ENCODE results near the gene FAM3A. TPM values are rescaled to one million over a fixed set of nuclear protein-coding genes. Genes with fewer than 3 reads are reported as not detected.
"Not testable (repeated sequence)": the region's sequence is repeated elsewhere in the genome, so short reads cannot be mapped to it uniquely, and the experiment has no call there.

Gene FAM3A
- total and polyA plus RNA-seq, 2 experiments from 2014 or later = 35.7 to 43.6 TPM

- Histone ChIP-seq H4K20me1 (ENCODE audit: insufficient read depth) (no peaks in the 10 kb centered on the region), H3K4me3 (no peak overlapping the region), H3K27me3 (replicated peaks; ENCODE audit: insufficient read depth) (no peaks in the 10 kb centered on the region), H2AFZ (no peak overlapping the region), H3K9ac (no peak overlapping the region), H3K4me2 (ENCODE audit: unreplicated experiment) (no peak overlapping the region), H3F3A (ENCODE audit: insufficient read depth) (no peaks in the 10 kb centered on the region), H3K79me2 (ENCODE audit: insufficient read depth) (no peaks in the 10 kb centered on the region), H3K4me1 (ENCODE audit: insufficient read depth) (peaks cover 11% of the 10 kb centered on the region), H3K36me3 (ENCODE audit: low read depth) (no peaks in the 10 kb centered on the region), H3K27ac (no peak overlapping the region), H3K9me2 (ENCODE audit: insufficient read depth) (no peaks in the 10 kb centered on the region), H3K9me3 (ENCODE audit: low read depth) (no peaks in the 10 kb centered on the region)
- TF ChIP-seq EZH2phosphoT487 (IDR thresholded peaks at IDR 0.05; ENCODE audit: insufficient read depth, low read depth) (no peak), EZH2 (IDR thresholded peaks at IDR 0.05; ENCODE audit: insufficient read depth, poor library complexity, severe bottlenecking) (no peak)
- no peak for DNase-seq
- WGBS, 2 experiments (ENCODE audit: low coverage in 1 of 2, low lambda C conversion rate in 2 of 2, missing lambda C conversion rate in 2 of 2) = 82 to 85% methylated on average over 8 of the region's 8 CpGs
- in situ Hi-C loops (cut with MboI) = no loop called here
These were observed 13.9 kb downstream of the FAM3A start for GRCh38 chrX:154502098-154502497.

- in situ Hi-C loops (cut with MboI); DNase-seq; H3K79me2 ChIP-seq (ENCODE audit: insufficient read depth): not testable (repeated sequence)
These were observed 14.6 kb downstream of the FAM3A start for GRCh38 chrX:154501423-154501822.

GRCh38 chrX:154496591-154497137, 19.4 kb downstream of the FAM3A start:
- H3K4me2 ChIP-seq (ENCODE audit: unreplicated experiment); H3K27ac ChIP-seq; H3K9ac ChIP-seq; H3K27me3 ChIP-seq (replicated peaks; ENCODE audit: insufficient read depth); H3K4me1 ChIP-seq (ENCODE audit: insufficient read depth); H3K9me3 ChIP-seq (ENCODE audit: low read depth); DNase-seq; H4K20me1 ChIP-seq (ENCODE audit: insufficient read depth); H2AFZ ChIP-seq; H3K9me2 ChIP-seq (ENCODE audit: insufficient read depth); H3F3A ChIP-seq (ENCODE audit: insufficient read depth); in situ Hi-C loops (cut with MboI); H3K36me3 ChIP-seq (ENCODE audit: low read depth); H3K4me3 ChIP-seq; H3K79me2 ChIP-seq (ENCODE audit: insufficient read depth): not testable (repeated sequence)
- 88 to 91% methylated on average over 4 of the region's 4 CpGs for WGBS, 2 experiments (ENCODE audit: low coverage in 1 of 2, low lambda C conversion rate in 2 of 2, missing lambda C conversion rate in 2 of 2)

More at GRCh38 chrX:154501423-154501822, 14.6 kb downstream of the FAM3A start:
- not testable (repeated sequence) for H3K27ac ChIP-seq; H3K4me2 ChIP-seq (ENCODE audit: unreplicated experiment); H3K4me3 ChIP-seq; H3F3A ChIP-seq (ENCODE audit: insufficient read depth); H3K9me3 ChIP-seq (ENCODE audit: low read depth); H3K9ac ChIP-seq; H2AFZ ChIP-seq; H3K27me3 ChIP-seq (replicated peaks; ENCODE audit: insufficient read depth); H4K20me1 ChIP-seq (ENCODE audit: insufficient read depth); H3K9me2 ChIP-seq (ENCODE audit: insufficient read depth); H3K36me3 ChIP-seq (ENCODE audit: low read depth)
- WGBS, 2 experiments (ENCODE audit: low coverage in 1 of 2, low lambda C conversion rate in 2 of 2, missing lambda C conversion rate in 2 of 2) = 86 to 88% methylated on average over 4 to 7 of the region's 7 CpGs
- H3K4me1 ChIP-seq (ENCODE audit: insufficient read depth) = peaks cover 11% of the 10 kb centered on the region

GRCh38 chrX:154495472-154495922, 20.5 kb downstream of the FAM3A start:
- in situ Hi-C loops (cut with MboI) = no loop called here
- Histone ChIP-seq H3K9ac (no peak overlapping the region), H3K4me2 (ENCODE audit: unreplicated experiment) (no peak overlapping the region), H3K4me1 (ENCODE audit: insufficient read depth) (no peaks in the 10 kb centered on the region), H3F3A (ENCODE audit: insufficient read depth) (no peaks in the 10 kb centered on the region), H2AFZ (no peak overlapping the region), H3K27ac (no peak overlapping the region), H4K20me1 (ENCODE audit: insufficient read depth) (no peaks in the 10 kb centered on the region), H3K9me3 (ENCODE audit: low read depth) (no peaks in the 10 kb centered on the region), H3K4me3 (no peak overlapping the region), H3K36me3 (ENCODE audit: low read depth) (no peaks in the 10 kb centered on the region), H3K27me3 (replicated peaks; ENCODE audit: insufficient read depth) (no peaks in the 10 kb centered on the region), H3K9me2 (ENCODE audit: insufficient read depth) (no peaks in the 10 kb centered on the region), H3K79me2 (ENCODE audit: insufficient read depth) (no peaks in the 10 kb centered on the region)
- no peak for DNase-seq
- TF ChIP-seq EZH2 (IDR thresholded peaks at IDR 0.05; ENCODE audit: insufficient read depth, poor library complexity, severe bottlenecking) = no peak
- no peak for TF ChIP-seq EZH2phosphoT487 (IDR thresholded peaks at IDR 0.05; ENCODE audit: insufficient read depth, low read depth)
- WGBS, 2 experiments (ENCODE audit: low coverage in 1 of 2, low lambda C conversion rate in 2 of 2, missing lambda C conversion rate in 2 of 2) = 87 to 100% methylated on average over 2 to 6 of the region's 6 CpGs

GRCh38 chrX:154494715-154495114, 21.3 kb downstream of the FAM3A start:
- Histone ChIP-seq H3K4me3 (no peak overlapping the region), H3K9ac (no peak overlapping the region), H3F3A (ENCODE audit: insufficient read depth) (no peaks in the 10 kb centered on the region), H3K27me3 (replicated peaks; ENCODE audit: insufficient read depth) (no peaks in the 10 kb centered on the region), H3K4me1 (ENCODE audit: insufficient read depth) (no peaks in the 10 kb centered on the region), H3K9me2 (ENCODE audit: insufficient read depth) (no peaks in the 10 kb centered on the region), H4K20me1 (ENCODE audit: insufficient read depth) (no peaks in the 10 kb centered on the region), H3K36me3 (ENCODE audit: low read depth) (no peaks in the 10 kb centered on the region), H3K27ac (no peak overlapping the region), H3K79me2 (ENCODE audit: insufficient read depth) (no peaks in the 10 kb centered on the region), H2AFZ (no peak overlapping the region), H3K4me2 (ENCODE audit: unreplicated experiment) (no peak overlapping the region), H3K9me3 (ENCODE audit: low read depth) (no peaks in the 10 kb centered on the region)
- in situ Hi-C loops (cut with MboI) = no loop called here
- TF ChIP-seq EZH2 (IDR thresholded peaks at IDR 0.05; ENCODE audit: insufficient read depth, poor library complexity, severe bottlenecking) = no peak
- no peak for TF ChIP-seq EZH2phosphoT487 (IDR thresholded peaks at IDR 0.05; ENCODE audit: insufficient read depth, low read depth)
- 63 to 64% methylated on average over 3 of the region's 3 CpGs for WGBS, 2 experiments (ENCODE audit: low coverage in 1 of 2, low lambda C conversion rate in 2 of 2, missing lambda C conversion rate in 2 of 2)
- no peak for DNase-seq
